GM18508 (cell line): ENCODE measurements around the gene CDCP2.

Experiments
- ATAC-seq: cut with Tn5 transposase; IDR thresholded peaks from one replicate; pipeline ENCODE4 v1.9.1; 2021; ENCODE audit warnings: moderate number of reproducible peaks; ENCODE audit not compliant: insufficient read depth, unreplicated experiment

CDCP2 gene

GRCh38 chr1:54138994-54139393 is 13.8 kb downstream of the CDCP2 start:
- no peak for ATAC-seq

GRCh38 chr1:54137534-54138061 is 15.2 kb downstream of the CDCP2 start:
- no peak for ATAC-seq

DNA sequence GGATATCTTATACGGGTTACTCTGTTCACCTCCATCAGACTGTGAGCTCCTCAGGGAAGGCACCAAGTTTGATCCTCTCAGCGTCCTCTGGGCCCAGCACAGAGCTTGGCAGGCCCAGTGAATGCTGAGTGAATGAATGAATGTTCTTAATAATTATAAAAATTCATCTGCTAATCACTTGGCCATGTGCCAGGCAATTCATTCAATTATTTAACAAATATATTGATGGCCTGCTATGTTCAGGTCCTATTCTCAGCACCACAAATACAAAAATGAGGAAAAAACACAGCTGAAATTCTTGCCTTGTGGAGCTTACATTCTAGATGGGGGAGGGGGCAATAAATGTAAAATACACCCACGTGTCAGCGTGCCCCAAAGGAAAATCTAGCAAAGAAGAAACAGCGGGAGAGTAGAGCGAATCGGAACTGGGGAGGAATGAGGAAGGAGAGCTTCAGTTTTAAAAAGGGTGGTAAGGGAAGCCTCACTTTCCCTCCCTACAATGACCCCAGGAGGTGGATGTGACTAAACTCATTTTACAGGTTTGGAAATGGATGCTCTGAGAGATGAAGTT is 15.8 kb downstream of the CDCP2 start:
- no peak for ATAC-seq

DNA sequence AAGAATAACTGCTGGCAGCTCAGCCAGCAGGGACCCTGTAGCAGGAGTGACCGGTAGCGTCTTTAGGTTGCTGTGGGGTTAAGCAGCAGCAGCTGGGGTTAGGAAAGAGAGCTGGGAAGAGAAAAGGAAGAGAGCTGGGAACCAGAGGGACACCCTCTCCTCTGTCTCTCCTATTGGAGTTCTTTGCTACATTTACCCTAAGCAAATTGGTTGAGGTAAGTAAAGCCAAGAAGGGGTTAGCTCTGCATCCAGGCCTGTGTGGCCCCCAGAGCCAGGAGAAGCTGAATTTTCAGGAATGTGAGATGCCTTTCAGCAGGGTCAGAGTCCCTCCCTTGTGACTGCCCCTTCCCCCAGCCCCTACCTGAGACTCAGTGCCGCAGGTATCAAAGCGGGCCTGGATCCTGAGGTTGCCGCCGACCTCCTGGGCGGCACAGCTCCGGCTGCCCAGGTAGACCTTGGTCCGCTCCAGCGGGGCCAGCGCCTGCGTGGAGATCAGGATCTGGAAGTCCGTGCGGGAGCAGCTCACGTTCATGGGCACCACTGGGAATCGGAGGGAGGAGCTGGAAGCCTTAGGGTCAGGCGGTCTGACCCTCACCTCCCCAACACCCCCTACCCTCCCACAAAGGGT is 16.4 kb downstream of the CDCP2 start:
- ATAC-seq = no peak

- no peak for ATAC-seq
Observed at GRCh38 chr1:54135436-54136120, 17.2 kb downstream of the CDCP2 start.

DNA sequence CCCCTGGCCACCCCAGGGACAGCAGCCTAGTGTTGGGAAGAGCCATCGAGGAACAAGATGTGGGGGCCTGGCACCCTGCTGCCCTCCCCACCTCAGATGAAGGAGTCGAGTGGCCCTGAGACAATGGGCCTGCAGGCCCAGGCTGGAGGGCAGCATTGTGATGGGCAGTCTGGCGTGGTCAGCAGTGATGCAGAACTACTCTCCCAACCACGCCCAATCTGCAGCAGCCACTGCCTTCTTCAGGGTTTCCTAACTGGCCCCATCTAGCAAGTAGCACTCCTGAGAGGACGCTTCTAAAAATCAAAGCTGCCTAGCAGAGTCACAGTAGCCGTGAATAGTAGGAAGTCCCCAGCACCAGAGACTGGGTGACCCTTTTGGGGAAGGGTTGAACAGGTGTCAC is 18.5 kb downstream of the CDCP2 start:
- ATAC-seq = no peak

- ATAC-seq = no peak
Observed at GRCh38 chr1:54132495-54132894, 20.3 kb downstream of the CDCP2 start.

- no peak for ATAC-seq
Observed at GRCh38 chr1:54131419-54131818, 21.4 kb downstream of the CDCP2 start.

- no peak for ATAC-seq
Observed at GRCh38 chr1:54129858-54130257, 22.9 kb downstream of the CDCP2 start.

GRCh38 chr1:54127594-54128300 is 25.1 kb downstream of the CDCP2 start:
- ATAC-seq = no peak

GRCh38 chr1:54126271-54126815 is 26.5 kb downstream of the CDCP2 start:
- no peak for ATAC-seq

GRCh38 chr1:54125386-54126070 is 27.3 kb downstream of the CDCP2 start:
- no peak for ATAC-seq

DNA sequence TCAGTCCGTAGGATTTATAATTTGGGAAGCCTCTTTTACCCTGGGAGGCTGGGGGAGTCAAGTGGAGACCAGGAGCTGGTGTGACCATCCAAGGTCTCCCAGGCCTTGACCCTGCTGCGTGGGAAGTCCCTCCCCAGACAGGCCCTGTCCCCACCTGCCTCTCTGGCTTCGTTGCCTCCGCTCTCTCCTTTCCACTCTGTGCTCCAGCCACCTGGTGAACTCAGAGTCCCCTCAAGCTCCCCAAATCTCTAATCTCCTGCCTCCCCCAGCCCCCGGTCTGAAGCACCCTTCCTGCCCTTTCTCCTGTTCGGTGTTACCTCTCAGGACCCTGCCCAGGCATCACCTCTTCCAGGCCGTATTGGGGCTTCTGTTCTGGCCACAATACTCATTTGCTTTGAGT is 27.9 kb downstream of the CDCP2 start:
- ATAC-seq = no peak

DNA sequence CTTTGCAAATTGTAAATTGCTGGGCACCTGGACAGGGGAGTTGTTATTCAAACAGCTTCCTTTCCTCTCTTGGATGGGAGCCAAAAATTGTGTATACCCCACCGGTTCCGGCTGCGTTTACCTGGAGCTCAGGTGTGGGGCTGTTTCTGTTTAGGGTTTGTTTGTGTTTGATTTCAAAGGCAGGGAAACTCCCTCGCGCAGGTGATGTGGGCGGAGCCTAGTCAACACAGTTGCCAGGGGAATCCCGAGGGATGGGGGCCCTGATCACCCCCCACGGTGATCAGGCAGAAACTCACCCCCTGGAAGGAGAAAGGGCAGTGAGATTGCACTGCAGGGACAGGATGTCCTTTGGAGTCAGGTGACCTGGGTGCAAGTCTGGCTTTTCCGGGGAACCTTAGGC is 28.3 kb downstream of the CDCP2 start:
- no peak for ATAC-seq

GRCh38 chr1:54122992-54123391 is 29.8 kb downstream of the CDCP2 start:
- ATAC-seq = no peak

DNA sequence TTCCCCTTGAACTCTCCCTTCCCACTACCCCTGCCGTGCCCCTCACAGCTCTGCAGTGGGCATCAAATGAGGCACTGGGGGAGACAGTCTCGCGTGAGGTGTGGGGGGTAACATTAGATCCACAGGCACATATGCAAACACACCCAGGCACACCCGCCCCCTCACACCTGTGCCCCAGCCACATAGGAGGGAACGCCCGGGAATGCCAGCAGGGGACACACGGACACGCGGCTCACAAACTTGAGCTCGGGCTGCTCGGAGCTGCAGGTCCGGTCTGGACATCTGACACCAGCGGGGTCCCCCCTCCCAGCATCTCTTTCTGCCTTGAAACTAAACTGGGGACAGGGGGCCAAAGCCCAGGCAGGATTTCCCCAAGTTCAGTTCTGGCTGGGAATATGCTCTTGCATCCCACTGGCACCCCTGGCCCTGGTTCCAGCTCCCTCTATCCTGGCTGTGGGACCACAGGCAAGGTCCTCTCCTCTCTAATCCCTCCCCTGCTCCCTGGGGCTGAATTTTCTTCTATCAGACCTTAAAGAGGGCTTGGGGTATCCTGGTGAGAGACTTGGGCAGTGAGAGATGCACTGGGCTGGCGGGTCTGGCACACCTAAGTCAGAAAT is 30.6 kb downstream of the CDCP2 start:
- ATAC-seq = no peak

GRCh38 chr1:54121482-54122134 is 31.2 kb downstream of the CDCP2 start:
- ATAC-seq = no peak

GRCh38 chr1:54120698-54121481 is 31.9 kb downstream of the CDCP2 start:
- ATAC-seq = no peak
